ENCODE measurements around the gene PFDN1.

Gene PFDN1

GRCh38 chr5:140227046-140227445 lies 75.9 kb downstream of the PFDN1 start:
- H3K4me3 ChIP-seq (ENCODE audit: low read length) = no peak overlapping the region
- DNase-seq (ENCODE audit: low read depth) = no peak
- TF ChIP-seq CTCF (IDR thresholded peaks at IDR 0.05; ENCODE audit: insufficient read depth, low read depth, low read length, missing control alignments) = peak; percentile 13

- no peak overlapping the region for H3K4me3 ChIP-seq (ENCODE audit: low read length)
- TF ChIP-seq CTCF (IDR thresholded peaks at IDR 0.05; ENCODE audit: insufficient read depth, low read depth, low read length, missing control alignments) = no peak
- DNase-seq (ENCODE audit: low read depth) = no peak
Observed at GRCh38 chr5:140225396-140225795, 77.5 kb downstream of the PFDN1 start.

- TF ChIP-seq CTCF (IDR thresholded peaks at IDR 0.05; ENCODE audit: insufficient read depth, low read depth, low read length, missing control alignments) = no peak
- H3K4me3 ChIP-seq (ENCODE audit: low read length) = no peak overlapping the region
- DNase-seq (ENCODE audit: low read depth) = no peak
Observed at GRCh38 chr5:140224658-140225057, 78.2 kb downstream of the PFDN1 start.

- TF ChIP-seq CTCF (IDR thresholded peaks at IDR 0.05; ENCODE audit: insufficient read depth, low read depth, low read length, missing control alignments) = no peak
- DNase-seq (ENCODE audit: low read depth) = no peak
Observed at GRCh38 chr5:140223567-140223966, 79.3 kb downstream of the PFDN1 start.

GRCh38 chr5:140222416-140222815 lies 80.5 kb downstream of the PFDN1 start:
- no peak for TF ChIP-seq CTCF (IDR thresholded peaks at IDR 0.05; ENCODE audit: insufficient read depth, low read depth, low read length, missing control alignments)
- DNase-seq (ENCODE audit: low read depth) = no peak
- no peak overlapping the region for H3K4me3 ChIP-seq (ENCODE audit: low read length)

More at GRCh38 chr5:140223567-140223966, 79.3 kb downstream of the PFDN1 start:
- no peak overlapping the region for H3K4me3 ChIP-seq (ENCODE audit: low read length)

GRCh38 chr5:140221697-140222223 lies 81.1 kb downstream of the PFDN1 start:
- peak; percentile 88 for DNase-seq (ENCODE audit: low read depth)
- no peak overlapping the region for H3K4me3 ChIP-seq (ENCODE audit: low read length)
- no peak for TF ChIP-seq CTCF (IDR thresholded peaks at IDR 0.05; ENCODE audit: insufficient read depth, low read depth, low read length, missing control alignments)

- no peak for DNase-seq (ENCODE audit: low read depth)
- TF ChIP-seq CTCF (IDR thresholded peaks at IDR 0.05; ENCODE audit: insufficient read depth, low read depth, low read length, missing control alignments) = no peak
- no peak overlapping the region for H3K4me3 ChIP-seq (ENCODE audit: low read length)
Observed at GRCh38 chr5:140220698-140221064, 82.2 kb downstream of the PFDN1 start.
